Psoas muscle (tissue), 8 donors: Measurements from ENCODE around the gene TMEM239. TPM values are rescaled to one million over a fixed set of nuclear protein-coding genes. Genes with fewer than 3 reads are reported as not detected.

Experiments used
- ATAC-seq, 4 donors: fragments of 200-7000 bp; cut with Tn5 transposase; one replicate each; pipeline ENCODE4 v1.9.1; 2020; ENCODE audit warnings: moderate library complexity in 3 of 4, mild to moderate bottlenecking in 2 of 4
- DNase-seq, 2 donors: peaks; one replicate each; pipeline ENCODE4 v3.0.0-alpha.2; 2020
- H3K27ac ChIP-seq: fragments of 200-600 bp; one replicate; pipeline ENCODE4 v1.8.0; 2022
- H3K27me3 ChIP-seq, 3 donors: fragments of 200-600 bp in 1 of 3; one replicate each; pipeline versions ENCODE4 v1.6.1 to v1.8.0; 2013 to 2022; ENCODE audit warnings: low read length in 2 of 3, mild to moderate bottlenecking in 2 of 3, moderate library complexity in 1 of 3; ENCODE audit not compliant: insufficient read depth in 3 of 3
- H3K36me3 ChIP-seq, 2 donors: fragments of 200-600 bp in 1 of 2; one replicate each; pipeline versions ENCODE4 v1.6.1 to v1.8.0; 2013 to 2022; ENCODE audit warnings: low read depth in 1 of 2, mild to moderate bottlenecking in 1 of 2, moderate library complexity in 1 of 2; ENCODE audit not compliant: insufficient read depth in 1 of 2
- H3K4me1 ChIP-seq: fragments of 200-600 bp; one replicate; pipeline ENCODE4 v1.8.0; 2022
- H3K4me3 ChIP-seq: fragments of 200-600 bp; one replicate; pipeline ENCODE4 v1.8.0; 2022; ENCODE audit warnings: mild to moderate bottlenecking
- H3K9me3 ChIP-seq: fragments of 200-600 bp; one replicate; pipeline ENCODE4 v1.8.0; 2022
- WGBS, 3 donors: extraction: QIAGEN DNeasy Blood & Tissue Kit; methylation state at CpG; one replicate each; pipeline versions ENCODE4 v1.1.6 to v1.1.7; 2013; 5-methylcytosine and 5-hydroxymethylcytosine counted together
- intact Hi-C, 2 donors: fragments of 100-400 bp; cut with DNase I; formaldehyde crosslinking; loops; one replicate each; pipeline versions ENCODE4 v1.11.0 to v1.14.2; 2022
- polyA plus RNA-seq, 3 donors: library from polyadenylated mRNA; stranded (reverse); fragments of 200-250 nt; gene quantifications; one replicate each; pipeline ENCODE4 v1.2.3, GENCODE V29; 2013
- total RNA-seq, 4 donors: library from RNA; stranded (reverse); fragmentation: NEBNext Ultra II Directional in 2 of 4; extraction: Animal tissue kit (Norgen Biotek cat#: 25700) in 2 of 4; gene quantifications; one replicate each; pipeline versions ENCODE4 v1.2.1 to v1.2.4, GENCODE V29; 2021 to 2023
- TF ChIP-seq, protein P1 (sequence below): fragments of 200-600 bp; IDR thresholded peaks from one replicate; pipeline ENCODE4 v1.8.0; 2022; ENCODE audit warnings: antibody characterized with exemption
- donor health status: healthy with polysubstance abuse.
- donor health status: DM: no; HTN: no; CAD: no; lungs with moderate emphysema.
- donor health status: Bipolar disorder and iron deficiency.
- donor health status: healthy.
- donor health status: DM: yes; HTN: yes; CAD: no.
- donor health status: DM: no; HTN: no; CAD: no.
- donor health status: DM: no; HTN: no; CAD: no.
- donor health status: DM: yes; HTN: yes; CAD: no.

The TMEM239 gene
- total and polyA plus RNA-seq, 7 donors, result not detected

DNA sequence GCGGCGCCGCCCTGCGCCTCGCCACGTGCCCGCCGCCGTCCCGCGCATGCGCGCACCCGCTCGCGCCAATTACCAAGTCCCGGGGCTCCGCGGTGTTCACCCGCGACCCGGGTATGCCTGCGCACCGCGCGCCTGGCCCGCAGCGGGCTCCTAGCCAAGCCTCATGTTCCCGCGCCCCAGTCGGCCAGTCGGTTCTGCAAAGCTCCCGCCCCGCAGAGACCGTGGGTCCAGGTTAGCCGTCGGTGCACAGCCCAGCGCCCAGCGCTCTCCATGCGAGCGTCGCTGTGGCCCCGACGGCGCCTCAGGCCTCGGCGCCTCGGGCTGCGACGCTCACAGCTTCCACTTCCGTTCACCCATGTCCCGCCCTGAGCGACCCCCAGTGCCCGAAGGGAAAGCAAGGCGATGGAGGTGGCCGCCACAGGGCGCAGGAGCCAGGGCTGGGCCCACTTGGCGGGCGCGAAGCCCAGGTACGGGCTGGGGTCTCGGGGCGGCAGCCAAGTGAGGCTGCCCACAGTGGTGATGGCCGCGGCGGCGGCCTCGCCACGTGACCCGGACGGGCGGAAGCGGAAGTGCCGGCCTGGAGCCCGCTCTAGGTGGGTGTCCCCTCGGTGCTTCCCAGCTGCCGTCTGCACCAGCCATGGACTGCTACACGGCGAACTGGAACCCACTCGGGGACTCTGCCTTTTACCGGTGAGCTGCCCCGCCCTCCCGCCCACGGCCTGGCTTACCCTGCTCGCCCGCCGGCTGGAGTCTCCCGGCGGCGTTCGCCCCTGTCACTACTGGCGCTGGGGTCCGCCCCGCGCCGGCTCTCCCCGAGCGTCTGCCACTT lies 24.2 kb downstream of the TMEM239 start, which contains the start of the genes PCED1A and VPS16:
PCED1A (minus strand) TSS at position 518 of the 829 bp plus-strand sequence. CDS start 743 bp downstream, outside the sequence.
VPS16 (plus strand) TSS at position 608 of the 829 bp plus-strand sequence; CDS start at position 638, 30 bp downstream.
- H3K27ac ChIP-seq, result peak within 1 kb of the TSS; percentile 91
- ATAC-seq (peak; percentile 99), DNase-seq (peak; percentile 90 to 95)
- peaks cover 9% of the 10 kb centered on the region for H3K4me1 ChIP-seq
- 0 to 2% (median 2%) methylated on average over 68 to 98 of the region's 98 CpGs for WGBS, 3 donors
- intact Hi-C loops, result no loop called here
- TF ChIP-seq, protein P1, sequence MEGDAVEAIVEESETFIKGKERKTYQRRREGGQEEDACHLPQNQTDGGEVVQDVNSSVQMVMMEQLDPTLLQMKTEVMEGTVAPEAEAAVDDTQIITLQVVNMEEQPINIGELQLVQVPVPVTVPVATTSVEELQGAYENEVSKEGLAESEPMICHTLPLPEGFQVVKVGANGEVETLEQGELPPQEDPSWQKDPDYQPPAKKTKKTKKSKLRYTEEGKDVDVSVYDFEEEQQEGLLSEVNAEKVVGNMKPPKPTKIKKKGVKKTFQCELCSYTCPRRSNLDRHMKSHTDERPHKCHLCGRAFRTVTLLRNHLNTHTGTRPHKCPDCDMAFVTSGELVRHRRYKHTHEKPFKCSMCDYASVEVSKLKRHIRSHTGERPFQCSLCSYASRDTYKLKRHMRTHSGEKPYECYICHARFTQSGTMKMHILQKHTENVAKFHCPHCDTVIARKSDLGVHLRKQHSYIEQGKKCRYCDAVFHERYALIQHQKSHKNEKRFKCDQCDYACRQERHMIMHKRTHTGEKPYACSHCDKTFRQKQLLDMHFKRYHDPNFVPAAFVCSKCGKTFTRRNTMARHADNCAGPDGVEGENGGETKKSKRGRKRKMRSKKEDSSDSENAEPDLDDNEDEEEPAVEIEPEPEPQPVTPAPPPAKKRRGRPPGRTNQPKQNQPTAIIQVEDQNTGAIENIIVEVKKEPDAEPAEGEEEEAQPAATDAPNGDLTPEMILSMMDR, result no peak
- no peaks in the 10 kb centered on the region for H3K27me3 ChIP-seq
- H3K4me3 ChIP-seq, result peak within 1 kb of the TSS; percentile 88
- H3K9me3 ChIP-seq, result no peaks in the 10 kb centered on the region
- H3K36me3 ChIP-seq, result peaks cover 0 to 24% of the 10 kb centered on the region in 2 donors

DNA sequence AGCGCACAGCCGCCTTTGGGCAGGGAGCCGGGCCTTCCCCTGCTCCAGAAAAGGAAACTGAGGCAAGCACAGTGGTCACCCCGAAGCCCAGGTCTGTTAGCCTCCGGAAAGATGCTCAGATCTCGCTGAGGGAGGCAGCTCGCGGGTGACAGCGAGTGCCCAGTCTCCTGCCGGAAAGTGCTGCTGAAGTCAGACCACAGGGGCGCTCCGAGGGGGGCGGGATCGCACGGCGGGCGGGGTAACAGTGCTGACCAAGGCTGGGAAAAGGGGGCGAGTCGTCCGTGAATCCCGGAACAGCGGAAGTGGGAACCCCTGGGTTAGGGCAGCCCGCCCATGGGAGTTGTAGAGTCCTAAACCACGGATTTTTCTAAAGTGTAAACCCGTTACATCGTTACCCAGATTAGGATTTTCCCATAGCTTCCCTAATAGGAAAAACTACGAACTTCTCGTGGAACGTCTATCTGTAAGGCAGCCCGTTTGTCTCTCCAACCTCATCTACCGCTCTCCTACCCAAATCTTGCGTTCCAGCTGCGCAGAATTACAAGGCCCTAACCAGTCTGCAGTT lies 24.9 kb downstream of the TMEM239 start:
- intact Hi-C loops, result no loop called here
- WGBS, 3 donors, result 5 to 6% (median 5%) methylated on average over 33 of the region's 33 CpGs
- Histone ChIP-seq H3K27ac (peak overlapping the region; percentile 91), H3K27me3 (no peaks in the 10 kb centered on the region), H3K36me3 (peaks cover 0 to 21% of the 10 kb centered on the region in 2 donors), H3K4me1 (peaks cover 9% of the 10 kb centered on the region), H3K4me3 (peak overlapping the region; percentile 88), H3K9me3 (no peaks in the 10 kb centered on the region)
- TF ChIP-seq, protein P1, result no peak
- ATAC-seq (peak; percentile 36 to 63 (median 44)), DNase-seq (peak; percentile 80 to 82)

DNA sequence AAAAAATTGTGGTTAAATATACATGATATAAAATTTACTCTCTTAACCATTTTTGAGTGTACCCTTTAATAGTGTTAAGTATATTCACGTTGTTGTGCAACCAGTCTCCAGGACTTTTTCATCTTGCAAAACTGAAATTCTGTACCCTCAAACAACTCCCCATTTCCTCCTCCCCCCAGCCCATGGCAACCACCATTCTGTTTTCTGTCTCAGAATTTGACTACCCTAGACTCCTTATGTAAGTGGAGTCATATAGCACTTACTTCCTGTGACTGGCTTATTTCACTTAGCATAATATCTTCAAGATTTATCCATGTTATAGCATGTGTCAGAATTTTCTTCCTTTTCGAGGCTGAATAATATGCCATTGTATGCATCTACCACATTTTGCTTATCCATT lies 29.4 kb downstream of the TMEM239 start:
- H3K4me1 ChIP-seq, result peaks cover 6% of the 10 kb centered on the region
- ATAC-seq (no peak), DNase-seq (no peak)
- H3K9me3 ChIP-seq, result no peaks in the 10 kb centered on the region
- intact Hi-C loops, result no loop called here
- TF ChIP-seq, protein P1, result no peak
- WGBS, 3 donors, result 86 to 94% (median 89%) methylated on average over 2 of the region's 2 CpGs
- no peaks in the 10 kb centered on the region for H3K27me3 ChIP-seq
- no peak overlapping the region for H3K27ac ChIP-seq
- H3K36me3 ChIP-seq, result peaks cover 3 to 15% of the 10 kb centered on the region in 2 donors
- H3K4me3 ChIP-seq, result no peak overlapping the region

DNA sequence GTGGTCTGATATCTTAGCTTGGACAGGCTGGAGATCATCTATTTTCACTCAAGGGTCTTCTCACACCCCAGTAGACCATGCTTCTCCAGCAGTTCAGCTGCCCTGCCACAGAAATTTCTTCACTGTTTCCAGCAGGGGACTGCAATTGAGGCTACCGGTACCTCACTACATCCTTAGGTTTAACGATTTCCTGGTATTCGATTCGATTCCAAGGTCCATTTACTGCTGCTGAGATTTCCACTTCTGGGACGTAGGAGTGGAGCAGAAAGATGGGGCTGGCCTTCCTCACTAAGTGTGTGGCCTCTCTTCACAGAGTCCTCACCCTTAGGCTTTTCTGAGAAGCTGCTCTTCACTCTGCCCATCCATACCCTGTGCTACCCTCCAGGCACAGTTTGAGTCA lies 30.5 kb downstream of the TMEM239 start:
- Histone ChIP-seq H3K4me3 (no peak overlapping the region), H3K9me3 (no peaks in the 10 kb centered on the region), H3K4me1 (peaks cover under 1% of the 10 kb centered on the region), H3K36me3 (peaks cover 3 to 15% of the 10 kb centered on the region in 2 donors), H3K27ac (no peak overlapping the region), H3K27me3 (no peaks in the 10 kb centered on the region)
- TF ChIP-seq, protein P1, result no peak
- no peak for DNase-seq
- intact Hi-C loops, result no loop called here
- ATAC-seq, result no peak
- 80 to 90% (median 83%) methylated on average over 5 of the region's 5 CpGs for WGBS, 3 donors
